Activated CD4-positive, alpha-beta T cell treated with anti-CD3 and anti-CD28 coated beads, Interleukin-2, amount 50 U/mL, for 4 hours (primary cell): ENCODE measurements around the gene SLC7A4.

Experiments used
- DNase-seq, 2 experiments: peaks; one replicate each; pipeline ENCODE4 v3.0.0-alpha.2; 2020

SLC7A4 gene

GRCh38 chr22:21038405-21038804 lies 6.0 kb upstream of the SLC7A4 start:
- DNase-seq: no peak

DNA sequence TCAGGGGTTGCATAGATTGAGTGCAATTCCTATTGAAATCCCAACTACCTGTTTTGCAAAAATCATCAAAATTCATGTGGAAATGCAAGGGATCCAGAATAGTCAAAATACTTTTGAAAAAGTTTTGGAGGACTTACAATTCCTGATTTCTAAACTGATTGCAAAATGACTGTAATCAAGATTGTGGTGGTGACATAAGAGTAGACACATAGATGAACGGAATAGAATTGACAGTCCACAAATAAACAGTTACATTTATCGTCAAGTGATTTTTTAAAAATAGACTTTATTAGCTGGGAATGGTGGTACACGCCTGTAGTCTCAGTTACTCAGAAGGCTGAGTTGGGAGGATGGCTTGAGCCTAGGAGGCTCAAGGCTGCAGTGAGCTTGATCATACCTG lies 2.6 kb upstream of the SLC7A4 start:
- no peak for DNase-seq

- DNase-seq: no peak
Observed at GRCh38 chr22:21033895-21034294, 1.5 kb upstream of the SLC7A4 start.

- DNase-seq: no peak
Observed at GRCh38 chr22:21032868-21033688, 717 bp upstream of the SLC7A4 start.

DNA sequence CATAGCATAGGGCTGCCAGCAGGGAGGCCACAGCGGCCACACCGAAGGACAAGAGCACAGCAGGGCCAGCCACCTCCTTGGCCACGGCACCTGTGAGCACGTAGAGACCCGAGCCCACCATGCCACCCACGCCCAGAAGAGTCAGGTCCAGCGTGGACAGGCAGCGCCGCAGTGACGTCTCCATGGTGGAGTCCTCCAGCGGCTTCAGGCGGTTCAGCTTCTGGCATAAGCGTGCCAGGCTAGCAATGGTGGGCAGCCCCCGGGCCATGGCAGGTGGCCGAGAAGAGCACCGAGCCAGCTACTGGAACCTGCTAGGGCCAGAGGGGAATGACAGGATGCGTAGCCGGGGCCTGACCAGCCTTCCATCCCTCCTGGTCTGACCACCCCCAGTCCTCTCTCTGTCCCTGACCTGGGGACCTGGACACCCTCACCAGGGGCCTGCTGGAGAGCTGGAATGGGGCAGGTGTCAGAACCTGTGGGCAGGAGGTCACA lies 770 bp downstream of the SLC7A4 start:
- DNase-seq: no peak

- no peak for DNase-seq
Observed at GRCh38 chr22:21030621-21031544, 1.5 kb downstream of the SLC7A4 start.

DNA sequence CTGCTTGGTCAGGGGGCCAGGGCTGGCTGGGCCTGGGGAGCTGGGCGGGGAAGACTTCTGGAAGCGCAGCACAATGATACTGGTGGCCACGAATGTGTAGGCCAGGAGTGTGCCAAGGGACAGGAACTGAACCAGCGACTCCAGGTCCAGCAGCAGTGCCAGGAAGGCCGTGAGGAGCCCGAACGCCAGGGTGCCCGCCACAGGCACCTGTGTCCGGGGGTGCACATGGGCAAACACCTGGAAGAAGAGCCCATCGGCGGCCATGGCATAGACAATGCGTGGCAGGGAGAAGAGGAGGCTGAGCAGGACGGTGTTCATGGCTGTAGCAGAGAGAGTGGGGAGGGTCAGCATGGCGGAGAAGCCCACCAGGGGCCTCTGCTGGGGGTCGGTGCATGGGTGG lies 2.3 kb downstream of the SLC7A4 start:
- DNase-seq: no peak

DNA sequence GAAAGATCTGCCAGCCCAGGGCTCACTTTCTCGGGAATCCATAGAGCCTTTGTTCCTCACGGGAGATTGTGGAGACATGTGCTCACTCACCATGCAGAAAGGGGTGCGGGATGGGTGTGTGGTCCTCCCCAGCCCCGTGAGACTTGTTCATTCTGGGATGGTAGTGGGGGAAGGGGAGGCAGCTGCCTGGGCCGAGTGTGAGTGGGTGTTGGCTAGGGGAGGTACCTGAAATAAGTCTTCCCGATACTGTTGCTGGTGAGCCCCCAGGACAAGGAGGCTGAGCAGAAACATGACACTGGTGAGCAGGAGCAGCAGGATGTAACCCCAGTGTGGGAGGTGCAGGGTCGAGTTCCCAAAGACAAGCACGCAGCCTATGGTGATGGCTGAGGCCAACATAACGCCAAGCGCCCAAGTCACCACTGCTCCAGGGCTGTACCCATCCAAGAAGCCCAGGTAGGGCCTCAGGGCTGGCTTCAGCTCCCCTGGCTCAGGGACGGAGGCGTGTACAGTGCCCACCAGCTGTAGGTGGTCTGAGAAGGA lies 2.8 kb downstream of the SLC7A4 start:
- DNase-seq: no peak

DNA sequence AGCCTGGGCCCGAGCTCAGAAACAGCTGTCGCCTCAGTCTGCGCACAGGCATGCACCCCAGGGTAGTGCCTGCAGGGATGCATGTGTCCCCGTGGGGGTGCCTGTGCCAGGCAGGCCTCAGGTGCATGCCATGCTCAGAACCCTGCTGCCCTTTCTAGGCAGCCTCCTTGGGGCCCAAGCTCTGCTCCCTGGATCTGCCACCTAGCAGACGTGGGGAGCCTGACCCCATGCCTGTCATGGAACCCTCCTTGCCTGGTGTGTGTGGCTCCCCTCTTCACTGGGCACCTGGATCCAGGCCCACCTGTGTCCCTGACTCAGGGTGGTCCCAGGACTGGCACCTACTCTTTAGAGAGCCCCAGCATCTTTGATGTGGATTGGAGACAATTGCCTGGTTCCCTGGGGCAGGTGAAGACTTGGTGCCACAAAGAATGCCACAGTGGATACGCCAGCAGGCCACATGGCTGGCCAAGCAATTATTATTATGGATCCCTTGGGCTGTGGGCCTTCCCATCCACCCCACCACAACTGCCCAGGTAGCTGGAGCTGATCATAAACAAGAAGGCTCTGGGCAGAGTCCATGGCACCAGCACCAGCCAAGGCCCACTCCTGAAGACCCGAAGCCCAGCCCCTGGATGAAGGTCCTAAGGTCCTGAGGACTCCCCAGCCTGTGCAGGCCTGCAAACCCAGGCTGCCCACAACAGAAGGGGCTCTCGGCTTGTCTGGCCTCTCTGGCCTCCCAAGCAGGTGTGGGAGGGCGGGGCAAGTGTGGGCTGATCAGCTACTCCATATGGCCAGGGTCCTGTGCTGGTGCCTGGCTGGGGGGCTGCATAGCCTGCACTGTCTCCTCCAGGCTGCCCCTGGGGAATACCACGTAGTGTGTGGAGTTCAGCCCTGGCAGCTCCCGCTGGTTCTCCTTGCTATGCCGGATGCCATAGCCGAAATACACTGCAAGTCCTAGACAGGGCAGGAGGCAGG lies 3.8 kb downstream of the SLC7A4 start:
- DNase-seq: no peak

GRCh38 chr22:21026783-21027692 lies 5.3 kb downstream of the SLC7A4 start:
- DNase-seq: no peak

- no peak for DNase-seq
Observed at GRCh38 chr22:21025763-21026755, 6.3 kb downstream of the SLC7A4 start.

GRCh38 chr22:21025266-21025665 lies 7.1 kb downstream of the SLC7A4 start:
- DNase-seq: no peak

DNA sequence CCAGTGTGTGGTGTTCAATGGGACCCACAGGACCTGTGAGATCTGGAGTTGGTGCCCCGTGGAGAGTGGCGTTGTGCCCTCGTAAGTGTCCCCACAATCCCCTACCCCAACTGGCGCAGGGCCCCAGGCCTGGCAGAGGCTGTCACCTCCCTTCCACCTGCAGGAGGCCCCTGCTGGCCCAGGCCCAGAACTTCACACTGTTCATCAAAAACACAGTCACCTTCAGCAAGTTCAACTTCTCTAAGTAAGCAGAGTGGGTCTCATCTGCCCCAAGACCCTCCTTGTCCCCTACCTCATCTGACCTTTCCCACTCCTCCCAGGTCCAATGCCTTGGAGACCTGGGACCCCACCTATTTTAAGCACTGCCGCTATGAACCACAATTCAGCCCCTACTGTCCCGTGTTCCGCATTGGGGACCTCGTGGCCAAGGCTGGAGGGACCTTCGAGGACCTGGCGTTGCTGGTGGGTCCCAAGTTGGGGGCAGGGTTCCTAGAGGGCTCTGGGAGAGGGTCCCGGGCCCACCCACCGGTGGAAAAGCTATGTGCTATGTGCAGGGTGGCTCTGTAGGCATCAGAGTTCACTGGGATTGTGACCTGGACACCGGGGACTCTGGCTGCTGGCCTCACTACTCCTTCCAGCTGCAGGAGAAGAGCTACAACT lies 9.3 kb downstream of the SLC7A4 start:
- DNase-seq: no peak

- no peak for DNase-seq
Observed at GRCh38 chr22:21022507-21022906, 9.9 kb downstream of the SLC7A4 start.

DNA sequence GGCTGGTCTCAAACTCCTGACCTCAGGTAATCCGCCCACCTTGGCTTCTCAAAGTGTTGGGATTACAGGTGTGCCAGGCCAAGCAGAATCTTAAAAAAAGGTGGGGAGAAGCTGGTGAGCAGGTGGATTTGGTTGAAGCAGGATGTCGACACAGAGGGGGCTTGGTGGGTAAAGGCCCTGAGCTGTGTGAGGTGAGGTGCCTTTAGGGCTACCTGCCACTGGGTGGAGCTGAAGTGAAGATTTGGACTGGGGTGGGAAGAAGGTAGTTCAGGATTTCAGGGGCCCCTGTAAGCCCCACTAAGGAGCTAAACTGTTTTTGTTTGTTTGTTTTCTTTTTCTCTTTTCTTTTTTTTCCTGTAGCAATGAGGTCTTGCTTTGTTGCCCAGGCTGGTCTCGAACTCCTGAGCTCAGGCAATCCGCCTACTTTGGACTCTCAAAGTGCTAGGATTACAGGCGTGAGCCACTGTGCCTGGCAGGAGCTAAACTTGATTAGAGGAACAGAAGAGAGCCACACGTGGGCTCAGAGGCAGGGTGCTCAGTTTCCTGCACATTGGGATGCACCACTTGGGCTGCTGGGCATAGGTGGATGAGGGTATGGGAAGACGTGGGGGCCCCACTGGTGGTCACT lies 11.4 kb downstream of the SLC7A4 start:
- no peak for DNase-seq

- no peak for DNase-seq
Observed at GRCh38 chr22:21018314-21018713, 14.0 kb downstream of the SLC7A4 start.

- DNase-seq: no peak
Observed at GRCh38 chr22:21016644-21017420, 15.5 kb downstream of the SLC7A4 start.

DNA sequence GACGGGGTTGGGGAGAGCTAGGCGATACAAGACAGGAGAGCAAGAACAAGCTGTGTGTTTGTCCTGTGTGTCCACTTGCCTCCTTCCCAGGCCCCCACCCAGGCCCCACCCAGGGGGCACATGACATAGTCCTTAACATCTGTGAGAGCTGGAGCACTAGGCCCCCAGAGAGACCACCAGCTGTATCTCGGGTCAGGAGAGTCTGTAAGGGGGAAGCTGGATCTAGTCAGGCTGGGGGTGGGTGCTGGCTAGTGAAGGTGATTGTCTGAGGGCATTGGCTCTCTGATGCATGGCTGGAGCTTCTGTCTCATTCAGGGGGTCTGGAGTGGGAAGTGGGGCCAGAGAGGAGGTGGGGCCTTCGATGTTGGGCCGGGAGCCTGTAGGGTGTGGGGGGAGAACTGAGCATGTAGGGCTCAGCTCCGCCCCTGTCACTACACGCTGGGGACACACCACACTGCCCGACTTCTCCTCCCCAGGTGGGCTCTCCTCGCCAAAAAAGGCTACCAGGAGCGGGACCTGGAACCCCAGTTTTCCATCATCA lies 16.8 kb downstream of the SLC7A4 start:
- DNase-seq: no peak
